ENCODE data around the gene DSPP. TPM values are rescaled to one million over a fixed set of nuclear protein-coding genes. Genes with fewer than 3 reads are reported as not detected.

The DSPP gene
- total RNA-seq, 1 donor, result not detected

DNA sequence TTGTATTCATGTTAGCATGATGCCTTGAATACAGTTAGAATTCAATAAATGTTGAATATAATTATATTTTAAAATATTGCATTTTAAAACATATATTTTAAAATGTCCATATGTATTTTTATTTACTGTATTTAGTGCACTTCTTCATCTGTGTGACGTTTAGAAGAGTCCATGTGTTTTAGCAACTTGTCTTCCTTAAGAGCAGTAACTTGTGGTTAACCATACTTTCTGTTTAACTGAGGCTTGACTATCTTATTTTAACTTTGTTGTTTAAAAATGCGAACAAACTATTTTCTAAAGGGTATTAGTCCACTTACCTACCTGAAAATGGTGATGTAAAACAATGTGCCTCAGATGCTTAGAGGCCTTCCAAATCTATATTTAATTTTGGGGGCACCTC, 42.6 kb downstream of the DSPP start:
- no peak for DNase-seq (ENCODE audit: insufficient read length, low spot score, missing footprints)
- TF ChIP-seq, protein P1, sequence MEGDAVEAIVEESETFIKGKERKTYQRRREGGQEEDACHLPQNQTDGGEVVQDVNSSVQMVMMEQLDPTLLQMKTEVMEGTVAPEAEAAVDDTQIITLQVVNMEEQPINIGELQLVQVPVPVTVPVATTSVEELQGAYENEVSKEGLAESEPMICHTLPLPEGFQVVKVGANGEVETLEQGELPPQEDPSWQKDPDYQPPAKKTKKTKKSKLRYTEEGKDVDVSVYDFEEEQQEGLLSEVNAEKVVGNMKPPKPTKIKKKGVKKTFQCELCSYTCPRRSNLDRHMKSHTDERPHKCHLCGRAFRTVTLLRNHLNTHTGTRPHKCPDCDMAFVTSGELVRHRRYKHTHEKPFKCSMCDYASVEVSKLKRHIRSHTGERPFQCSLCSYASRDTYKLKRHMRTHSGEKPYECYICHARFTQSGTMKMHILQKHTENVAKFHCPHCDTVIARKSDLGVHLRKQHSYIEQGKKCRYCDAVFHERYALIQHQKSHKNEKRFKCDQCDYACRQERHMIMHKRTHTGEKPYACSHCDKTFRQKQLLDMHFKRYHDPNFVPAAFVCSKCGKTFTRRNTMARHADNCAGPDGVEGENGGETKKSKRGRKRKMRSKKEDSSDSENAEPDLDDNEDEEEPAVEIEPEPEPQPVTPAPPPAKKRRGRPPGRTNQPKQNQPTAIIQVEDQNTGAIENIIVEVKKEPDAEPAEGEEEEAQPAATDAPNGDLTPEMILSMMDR (IDR thresholded peaks at IDR 0.05; ENCODE audit: extremely low read depth, low read depth, low read length), result no peak
- Histone ChIP-seq H3K27ac (ENCODE audit: low read depth, low read length) (no peak overlapping the region), H3K36me3 (ENCODE audit: insufficient read depth, low read length) (no peaks in the 10 kb centered on the region), H4K20me1 (ENCODE audit: insufficient read depth, low read length) (no peaks in the 10 kb centered on the region), H3K9me3 (ENCODE audit: low read depth, low read length) (no peaks in the 10 kb centered on the region), H3K79me2 (ENCODE audit: insufficient read depth, low read length) (no peaks in the 10 kb centered on the region), H3K4me3 (ENCODE audit: insufficient read depth, low read length) (no peak overlapping the region), H3K4me2 (ENCODE audit: insufficient read depth, low read length) (no peak overlapping the region), H3K4me1 (ENCODE audit: insufficient read depth, low read length) (no peaks in the 10 kb centered on the region), H2AFZ (ENCODE audit: low read length) (no peak overlapping the region), H3K27me3 (ENCODE audit: insufficient read depth, low read length) (peaks cover 2% of the 10 kb centered on the region)

- TF ChIP-seq, protein P1 (IDR thresholded peaks at IDR 0.05; ENCODE audit: extremely low read depth, low read depth, low read length), result no peak
- H3K27ac ChIP-seq (ENCODE audit: low read depth, low read length), result no peak overlapping the region
- no peaks in the 10 kb centered on the region for H3K4me1 ChIP-seq (ENCODE audit: insufficient read depth, low read length)
- H4K20me1 ChIP-seq (ENCODE audit: insufficient read depth, low read length), result no peaks in the 10 kb centered on the region
- H3K4me3 ChIP-seq (ENCODE audit: insufficient read depth, low read length), result no peak overlapping the region
- H3K36me3 ChIP-seq (ENCODE audit: insufficient read depth, low read length), result no peaks in the 10 kb centered on the region
- DNase-seq (ENCODE audit: insufficient read length, low spot score, missing footprints), result no peak
- no peaks in the 10 kb centered on the region for H3K79me2 ChIP-seq (ENCODE audit: insufficient read depth, low read length)
- H3K9me3 ChIP-seq (ENCODE audit: low read depth, low read length), result no peaks in the 10 kb centered on the region
- H3K4me2 ChIP-seq (ENCODE audit: insufficient read depth, low read length), result no peak overlapping the region
- H2AFZ ChIP-seq (ENCODE audit: low read length), result no peak overlapping the region
- peaks cover 2% of the 10 kb centered on the region for H3K27me3 ChIP-seq (ENCODE audit: insufficient read depth, low read length)
These were observed 43.6 kb downstream of the DSPP start for GRCh38 chr4:87651941-87652340.

DNA sequence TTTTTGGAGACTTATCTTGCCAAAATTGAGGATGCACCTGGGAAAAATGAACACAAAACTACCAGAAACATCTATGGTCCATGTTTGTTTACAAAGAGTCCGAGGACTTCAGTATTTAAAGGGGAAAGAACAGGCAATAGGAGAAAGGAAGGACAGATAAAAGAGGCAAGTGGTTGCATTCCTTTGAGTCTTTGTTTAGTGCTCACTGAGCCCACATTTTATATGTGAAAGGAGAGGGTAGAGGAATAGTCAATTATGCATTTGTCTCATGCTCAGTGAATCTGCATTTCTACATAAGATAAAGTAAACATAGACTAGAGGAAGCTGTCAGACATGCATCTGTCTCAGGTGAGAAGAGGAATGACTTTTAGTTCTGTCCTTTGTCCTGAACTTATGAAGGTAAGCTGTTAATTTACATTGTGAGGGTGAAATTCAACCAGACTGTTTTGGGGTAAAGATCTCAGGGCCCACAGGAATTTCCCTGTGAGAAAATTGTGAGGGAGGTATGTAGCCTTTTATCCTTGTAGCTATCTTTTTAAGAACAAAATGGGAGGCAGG, 46.2 kb downstream of the DSPP start:
- no peaks in the 10 kb centered on the region for H4K20me1 ChIP-seq (ENCODE audit: insufficient read depth, low read length)
- no peak overlapping the region for H3K4me2 ChIP-seq (ENCODE audit: insufficient read depth, low read length)
- no peak overlapping the region for H2AFZ ChIP-seq (ENCODE audit: low read length)
- no peaks in the 10 kb centered on the region for H3K79me2 ChIP-seq (ENCODE audit: insufficient read depth, low read length)
- no peak for DNase-seq (ENCODE audit: insufficient read length, low spot score, missing footprints)
- no peak overlapping the region for H3K4me3 ChIP-seq (ENCODE audit: insufficient read depth, low read length)
- TF ChIP-seq, protein P1 (IDR thresholded peaks at IDR 0.05; ENCODE audit: extremely low read depth, low read depth, low read length), result no peak
- H3K36me3 ChIP-seq (ENCODE audit: insufficient read depth, low read length), result no peaks in the 10 kb centered on the region
- peaks cover 4% of the 10 kb centered on the region for H3K4me1 ChIP-seq (ENCODE audit: insufficient read depth, low read length)
- H3K27ac ChIP-seq (ENCODE audit: low read depth, low read length), result no peak overlapping the region
- H3K27me3 ChIP-seq (ENCODE audit: insufficient read depth, low read length), result peaks cover 2% of the 10 kb centered on the region
- no peaks in the 10 kb centered on the region for H3K9me3 ChIP-seq (ENCODE audit: low read depth, low read length)

DNA sequence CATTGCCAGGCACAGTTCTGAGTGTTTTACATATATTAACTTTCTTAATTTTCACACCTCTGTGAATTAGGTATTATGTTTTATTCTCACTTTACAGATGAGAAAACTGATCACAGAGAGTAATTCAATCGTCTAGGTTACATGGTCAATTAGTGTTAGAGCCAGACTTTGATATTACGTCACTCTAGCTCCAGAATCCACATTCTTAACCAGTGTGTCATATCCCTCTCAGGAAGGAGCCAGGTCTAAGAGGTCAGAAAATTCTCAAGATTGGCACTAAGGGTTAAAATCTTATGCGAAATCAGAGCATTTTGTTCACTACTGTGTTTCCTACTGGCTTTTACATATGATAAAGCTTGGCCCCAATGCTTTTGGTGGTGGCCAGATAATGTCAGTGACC, 49.2 kb downstream of the DSPP start:
- peaks cover under 1% of the 10 kb centered on the region for H3K27me3 ChIP-seq (ENCODE audit: insufficient read depth, low read length)
- H3K79me2 ChIP-seq (ENCODE audit: insufficient read depth, low read length), result no peaks in the 10 kb centered on the region
- H3K27ac ChIP-seq (ENCODE audit: low read depth, low read length), result no peak overlapping the region
- no peaks in the 10 kb centered on the region for H3K9me3 ChIP-seq (ENCODE audit: low read depth, low read length)
- H3K4me3 ChIP-seq (ENCODE audit: insufficient read depth, low read length), result no peak overlapping the region
- no peak for DNase-seq (ENCODE audit: insufficient read length, low spot score, missing footprints)
- TF ChIP-seq, protein P1 (IDR thresholded peaks at IDR 0.05; ENCODE audit: extremely low read depth, low read depth, low read length), result no peak
- H2AFZ ChIP-seq (ENCODE audit: low read length), result no peak overlapping the region
- H3K4me1 ChIP-seq (ENCODE audit: insufficient read depth, low read length), result peaks cover 4% of the 10 kb centered on the region
- no peaks in the 10 kb centered on the region for H3K36me3 ChIP-seq (ENCODE audit: insufficient read depth, low read length)
- H3K4me2 ChIP-seq (ENCODE audit: insufficient read depth, low read length), result no peak overlapping the region
- H4K20me1 ChIP-seq (ENCODE audit: insufficient read depth, low read length), result no peaks in the 10 kb centered on the region
